Omental fat pad (tissue), 4 donors: ENCODE measurements around the gene APBA2. TPM values are rescaled to one million over a fixed set of nuclear protein-coding genes. Genes with fewer than 3 reads are reported as not detected.

ENCODE experiments used
- ATAC-seq: fragments of 150-250 bp; one replicate; pipeline ENCODE4 v1.9.1; 2016; ENCODE audit warnings: mild to moderate bottlenecking, moderate library complexity; ENCODE audit not compliant: low FRiP score
- DNase-seq: peaks from one replicate; pipeline ENCODE4 v3.0.0-alpha.2; 2019; ENCODE audit warnings: low spot score
- total RNA-seq, 4 donors: library from RNA; depleted of rRNA; stranded (reverse); fragments of >200 nt; gene quantifications; one replicate each; pipeline ENCODE4 v1.1.0, GENCODE V29; 2016
- TF ChIP-seq, protein P1 (sequence below), 3 donors: fragments of 450-650 bp; IDR thresholded peaks; one replicate each; pipeline ENCODE4 v1.5.1; 2016 to 2017; ENCODE audit warnings: antibody characterized with exemption in 3 of 3, mild to moderate bottlenecking in 3 of 3, moderate library complexity in 2 of 3

Gene APBA2
- total RNA-seq, 4 donors from 2014 or later, result 0.93 to 4.3 (median 2.6) TPM

DNA sequence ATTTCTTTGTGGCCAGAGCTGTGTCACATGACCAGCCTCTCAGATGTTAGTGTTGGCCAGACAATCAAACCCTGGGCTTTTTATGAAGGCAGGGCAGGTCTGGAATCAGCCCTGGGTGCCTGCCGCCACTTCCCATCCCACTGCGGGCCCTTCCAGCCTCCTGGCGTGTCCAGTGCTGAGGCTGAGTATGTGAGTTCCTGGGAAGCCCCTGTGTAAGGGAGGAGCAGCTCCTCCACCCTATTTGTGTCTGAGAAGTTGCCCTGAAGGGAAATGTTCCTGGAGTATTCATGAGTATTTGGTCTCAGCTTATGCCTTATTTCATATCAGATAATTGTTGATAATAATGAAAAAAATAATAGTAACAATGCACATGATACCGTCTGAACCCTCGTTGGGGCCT, 193.7 kb downstream of the APBA2 start:
- ATAC-seq, result no peak
- DNase-seq, result no peak
- TF ChIP-seq, protein P1, sequence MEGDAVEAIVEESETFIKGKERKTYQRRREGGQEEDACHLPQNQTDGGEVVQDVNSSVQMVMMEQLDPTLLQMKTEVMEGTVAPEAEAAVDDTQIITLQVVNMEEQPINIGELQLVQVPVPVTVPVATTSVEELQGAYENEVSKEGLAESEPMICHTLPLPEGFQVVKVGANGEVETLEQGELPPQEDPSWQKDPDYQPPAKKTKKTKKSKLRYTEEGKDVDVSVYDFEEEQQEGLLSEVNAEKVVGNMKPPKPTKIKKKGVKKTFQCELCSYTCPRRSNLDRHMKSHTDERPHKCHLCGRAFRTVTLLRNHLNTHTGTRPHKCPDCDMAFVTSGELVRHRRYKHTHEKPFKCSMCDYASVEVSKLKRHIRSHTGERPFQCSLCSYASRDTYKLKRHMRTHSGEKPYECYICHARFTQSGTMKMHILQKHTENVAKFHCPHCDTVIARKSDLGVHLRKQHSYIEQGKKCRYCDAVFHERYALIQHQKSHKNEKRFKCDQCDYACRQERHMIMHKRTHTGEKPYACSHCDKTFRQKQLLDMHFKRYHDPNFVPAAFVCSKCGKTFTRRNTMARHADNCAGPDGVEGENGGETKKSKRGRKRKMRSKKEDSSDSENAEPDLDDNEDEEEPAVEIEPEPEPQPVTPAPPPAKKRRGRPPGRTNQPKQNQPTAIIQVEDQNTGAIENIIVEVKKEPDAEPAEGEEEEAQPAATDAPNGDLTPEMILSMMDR (IDR thresholded peaks at IDR 0.05), result no peak

DNA sequence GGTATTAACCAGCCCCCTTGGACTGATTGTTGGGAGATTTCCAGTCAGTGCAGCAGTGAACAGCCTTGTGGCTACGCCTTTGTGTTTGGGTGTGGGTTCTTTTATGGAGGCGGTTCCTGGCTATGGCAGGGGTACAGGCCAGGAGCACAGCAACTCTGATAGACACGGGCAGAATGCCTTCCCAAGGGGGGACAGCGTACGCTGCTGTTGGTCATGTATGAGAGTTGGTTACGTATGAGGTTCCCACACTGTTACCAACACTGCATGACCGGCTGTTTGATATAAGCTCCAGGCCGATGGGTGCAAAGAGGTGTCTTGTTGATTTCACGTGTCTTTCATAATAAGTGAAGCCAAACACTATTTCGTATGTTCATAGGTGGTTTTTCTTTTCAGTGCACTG, 196.0 kb downstream of the APBA2 start:
- TF ChIP-seq, protein P1 (IDR thresholded peaks at IDR 0.05), result no peak
- ATAC-seq (no peak), DNase-seq (no peak)

DNA sequence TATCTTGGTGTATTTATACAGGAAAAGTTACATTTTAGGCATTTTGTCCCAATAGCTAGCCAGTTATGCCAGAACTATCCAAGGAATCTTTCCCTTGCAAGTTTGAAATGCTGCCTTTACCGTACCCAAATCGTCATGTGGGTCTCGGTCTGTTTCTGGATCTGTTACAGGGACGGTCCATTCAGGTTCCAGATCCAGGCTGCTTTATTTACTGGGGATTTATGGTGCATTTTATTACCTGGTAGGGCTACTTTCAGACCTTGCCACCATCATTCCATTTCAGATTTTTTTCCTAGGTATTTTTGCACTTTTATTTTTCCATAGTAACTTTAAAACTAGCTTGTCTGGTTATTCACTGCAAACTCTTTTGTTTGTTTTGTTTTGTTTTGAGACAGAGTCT, 197.4 kb downstream of the APBA2 start:
- ATAC-seq (no peak), DNase-seq (no peak)
- TF ChIP-seq, protein P1 (IDR thresholded peaks at IDR 0.05), result no peak

DNA sequence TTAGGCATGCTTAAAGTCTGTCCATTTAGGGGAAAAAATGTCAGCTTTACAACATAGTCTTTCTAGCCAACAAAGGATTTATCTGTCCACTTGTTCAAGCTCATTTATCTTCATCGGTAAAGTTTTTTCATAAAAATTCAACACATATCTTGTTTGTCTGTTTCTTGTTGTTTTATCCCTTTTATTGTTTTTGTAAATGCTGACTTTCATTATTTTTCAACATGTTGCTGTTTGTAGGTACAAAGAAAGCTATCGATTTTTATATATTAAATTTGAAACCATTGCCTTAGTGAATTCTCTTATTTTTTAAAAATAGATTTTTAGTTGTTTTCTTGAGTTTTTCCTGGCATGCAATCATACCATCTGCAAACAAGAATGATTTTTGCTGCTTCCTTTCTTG, 198.1 kb downstream of the APBA2 start:
- ATAC-seq, result no peak
- TF ChIP-seq, protein P1 (IDR thresholded peaks at IDR 0.05), result no peak
- no peak for DNase-seq

DNA sequence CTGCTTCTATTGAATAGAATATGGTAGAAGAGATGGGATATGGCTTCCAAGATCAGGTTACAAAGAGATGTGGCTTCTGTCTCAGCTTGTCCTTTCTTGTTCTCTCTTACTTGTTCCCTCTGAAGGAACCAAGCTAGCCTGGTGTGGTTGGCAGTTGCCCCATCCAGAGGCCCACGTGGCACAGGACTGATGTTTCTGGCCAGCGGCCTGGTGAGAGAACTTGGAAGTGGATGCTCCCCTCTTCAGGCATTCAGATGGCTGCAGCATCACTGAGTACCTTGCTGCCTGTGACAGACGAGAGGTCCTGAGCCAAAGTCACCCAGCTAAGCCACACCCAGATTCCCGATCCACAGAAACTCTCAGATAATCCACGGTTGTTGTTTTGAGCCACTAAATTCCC, 200.2 kb downstream of the APBA2 start:
- TF ChIP-seq, protein P1 (IDR thresholded peaks at IDR 0.05), result no peak
- ATAC-seq, result no peak
- no peak for DNase-seq

DNA sequence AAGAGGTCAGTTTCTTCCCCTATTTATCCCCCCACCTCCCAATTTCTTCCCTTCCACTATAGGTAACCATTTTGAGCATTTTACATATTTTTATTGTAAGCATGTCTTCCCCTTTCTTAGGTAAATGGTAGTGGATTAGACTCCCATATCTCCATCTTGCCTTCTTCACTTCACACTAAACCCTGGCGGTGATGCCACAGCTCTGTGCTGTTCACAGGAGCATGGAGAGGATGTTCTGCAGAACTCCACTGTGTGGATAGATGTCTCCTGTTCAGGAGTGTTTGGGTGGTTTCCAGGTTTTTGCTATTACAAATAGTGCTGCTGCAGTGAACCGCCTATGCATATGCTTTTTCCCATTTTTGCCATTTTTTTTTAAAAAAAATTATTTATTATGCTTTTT, 201.1 kb downstream of the APBA2 start:
- DNase-seq (no peak), ATAC-seq (no peak)
- TF ChIP-seq, protein P1 (IDR thresholded peaks at IDR 0.05), result no peak

DNA sequence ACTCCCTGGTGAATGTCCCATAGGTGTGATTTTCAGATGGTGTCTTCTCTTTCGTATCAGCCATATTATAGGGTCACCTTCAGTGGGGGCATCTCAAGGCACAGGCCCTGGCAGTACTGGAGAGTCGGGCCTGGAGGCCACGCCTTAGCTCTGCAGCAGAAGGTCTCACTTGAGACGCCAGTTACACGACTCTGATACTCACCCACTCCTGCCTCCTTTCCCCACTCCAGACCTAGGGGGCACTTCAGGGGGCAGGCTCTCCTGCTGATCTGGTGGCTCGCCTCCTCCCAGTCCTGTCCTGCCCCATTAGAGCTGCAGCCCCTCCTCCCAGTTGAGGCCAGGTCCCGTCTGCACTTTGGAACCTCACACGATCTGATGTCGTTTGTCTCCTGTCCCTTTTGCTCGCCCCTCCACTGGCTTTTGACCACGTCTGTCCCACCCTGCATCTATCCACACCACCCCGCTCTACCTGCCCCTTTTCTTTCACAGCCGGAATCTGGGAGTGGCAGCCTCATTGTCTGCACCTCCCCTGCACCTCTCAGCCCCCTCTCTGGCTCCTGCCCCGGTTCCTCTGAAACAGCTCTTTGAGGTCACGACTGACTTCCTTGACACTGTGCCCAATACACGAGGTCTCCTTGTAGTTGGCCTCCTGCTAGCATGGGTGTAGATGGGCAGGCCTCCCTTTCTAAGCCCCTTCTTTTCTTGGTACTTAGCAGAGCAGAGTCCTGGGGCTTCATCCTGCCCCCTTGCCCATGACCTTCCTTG, 201.9 kb downstream of the APBA2 start:
- ATAC-seq (no peak), DNase-seq (no peak)
- TF ChIP-seq, protein P1 (IDR thresholded peaks at IDR 0.05), result no peak
